H9 (cell line): ENCODE data around the gene TMEM154. TPM values are rescaled to one million over a fixed set of nuclear protein-coding genes. Genes with fewer than 3 reads are reported as not detected.

Source experiments
- DNase-seq: peaks from one replicate; pipeline ENCODE4 v3.0.0-alpha.2; 2017
- H2AFZ ChIP-seq: one replicate; pipeline ENCODE4 v1.6.1; 2013; ENCODE audit warnings: mild to moderate bottlenecking, low read length, control low read depth, moderate library complexity
- H2AK5ac ChIP-seq: 2 replicates; pipeline ENCODE4 v1.6.1; 2013; ENCODE audit warnings: low read length, control low read depth, mixed read lengths; ENCODE audit not compliant: insufficient read length
- H2BK120ac ChIP-seq: one replicate; pipeline ENCODE4 v1.6.1; 2013; ENCODE audit warnings: low read depth, mild to moderate bottlenecking, low read length, control low read depth, inconsistent platforms; ENCODE audit not compliant: poor library complexity, severe bottlenecking
- H2BK12ac ChIP-seq: 2 replicates; pipeline ENCODE4 v1.6.1; 2013; ENCODE audit warnings: low read length, control low read depth, mixed read lengths, low read depth; ENCODE audit not compliant: insufficient read length
- H2BK15ac ChIP-seq: 2 replicates; pipeline ENCODE4 v1.6.1; 2013; ENCODE audit warnings: low read depth, low read length, control low read depth
- H2BK20ac ChIP-seq: one replicate; pipeline ENCODE4 v1.6.1; 2013; ENCODE audit warnings: low read depth, mild to moderate bottlenecking, low read length, control low read depth, inconsistent platforms; ENCODE audit not compliant: poor library complexity, severe bottlenecking
- H2BK5ac ChIP-seq: 2 replicates; pipeline ENCODE4 v1.6.1; 2013; ENCODE audit warnings: low read length, control low read depth, mixed read lengths; ENCODE audit not compliant: insufficient read length
- H3K14ac ChIP-seq: 2 replicates; pipeline ENCODE4 v1.6.1; 2013; ENCODE audit warnings: low read length, control low read depth; ENCODE audit not compliant: insufficient read depth
- H3K18ac ChIP-seq: 2 replicates; pipeline ENCODE4 v1.6.1; 2013; ENCODE audit warnings: low read depth, mild to moderate bottlenecking, mixed read lengths, low read length, control low read depth; ENCODE audit not compliant: insufficient read length
- H3K23ac ChIP-seq: 2 replicates; pipeline ENCODE4 v1.6.1; 2013; ENCODE audit warnings: low read length, control low read depth, mixed read lengths, low read depth; ENCODE audit not compliant: insufficient read length
- H3K23me2 ChIP-seq: 2 replicates; pipeline ENCODE4 v1.6.1; 2013; ENCODE audit warnings: low read depth, mild to moderate bottlenecking, mixed read lengths, low read length, control low read depth; ENCODE audit not compliant: insufficient read length, poor library complexity, severe bottlenecking
- H3K27ac ChIP-seq: 2 replicates; pipeline ENCODE4 v1.5.1; 2013; ENCODE audit warnings: low read length, control low read depth, mixed read lengths, low read depth; ENCODE audit not compliant: insufficient read length
- H3K27me3 ChIP-seq: 2 replicates; pipeline ENCODE4 v1.6.1; 2013; ENCODE audit warnings: low read length, control low read depth, inconsistent platforms; ENCODE audit not compliant: insufficient read depth
- H3K4ac ChIP-seq: 2 replicates; pipeline ENCODE4 v1.6.1; 2013; ENCODE audit warnings: low read depth, mild to moderate bottlenecking, control low read depth, inconsistent platforms, low read length, moderate library complexity
- H3K4me1 ChIP-seq: 2 replicates; pipeline ENCODE4 v1.6.1; 2013; ENCODE audit warnings: low read length, control low read depth, inconsistent platforms; ENCODE audit not compliant: insufficient read depth
- H3K4me2 ChIP-seq: 2 replicates; pipeline ENCODE4 v1.6.1; 2013; ENCODE audit warnings: low read length, control low read depth, mixed read lengths; ENCODE audit not compliant: insufficient read length, insufficient read depth
- H3K56ac ChIP-seq: 2 replicates; pipeline ENCODE4 v1.6.1; 2013; ENCODE audit warnings: low read depth, mild to moderate bottlenecking, mixed read lengths, low read length, control low read depth; ENCODE audit not compliant: insufficient read length
- H3K79me1 ChIP-seq: 2 replicates; pipeline ENCODE4 v1.6.1; 2013; ENCODE audit warnings: low read depth, mild to moderate bottlenecking, moderate library complexity, low read length, control low read depth, inconsistent platforms; ENCODE audit not compliant: insufficient read depth, poor library complexity, severe bottlenecking
- H3K79me2 ChIP-seq: 2 replicates; pipeline ENCODE4 v1.6.1; 2013; ENCODE audit warnings: low read length, control low read depth, inconsistent platforms; ENCODE audit not compliant: insufficient read depth
- H3K9ac ChIP-seq: 2 replicates; pipeline ENCODE4 v1.6.1; 2013; ENCODE audit warnings: low read length, control low read depth, mixed read lengths; ENCODE audit not compliant: insufficient read length; ENCODE audit errors: extremely low read depth
- H3K9me3 ChIP-seq: one replicate; pipeline ENCODE4 v1.6.1; 2013; ENCODE audit warnings: low read depth, low read length, inconsistent platforms; ENCODE audit not compliant: control insufficient read depth
- H3T11ph ChIP-seq: one replicate; pipeline ENCODE4 v1.6.1; 2013; ENCODE audit warnings: mild to moderate bottlenecking, low read length, control low read depth, inconsistent platforms
- H4K20me1 ChIP-seq: one replicate; pipeline ENCODE4 v1.6.1; 2013; ENCODE audit not compliant: control insufficient read depth, insufficient read length, insufficient read depth
- H4K5ac ChIP-seq: 2 replicates; pipeline ENCODE4 v1.6.1; 2013; ENCODE audit warnings: low read depth, mild to moderate bottlenecking, mixed read lengths, low read length, control low read depth; ENCODE audit not compliant: insufficient read length
- H4K8ac ChIP-seq: replicated peaks from 2 replicates; pipeline ENCODE4 v1.6.1; 2013; ENCODE audit warnings: low read length, control low read depth, mixed read lengths, low read depth; ENCODE audit not compliant: insufficient read length
- H4K91ac ChIP-seq: 2 replicates; pipeline ENCODE4 v1.6.1; 2013; ENCODE audit warnings: low read depth, mild to moderate bottlenecking, moderate library complexity, mixed read lengths, low read length, control low read depth; ENCODE audit not compliant: insufficient read length
- H3K27ac Mint-ChIP-seq, 3 experiments: 2 replicates in 2 of 3; 3 replicates in 1 of 3; pipeline ENCODE4 v1.8.0; 2020 to 2021; ENCODE audit warnings: mixed read lengths in 3 of 3, mild to moderate bottlenecking in 1 of 3, moderate library complexity in 1 of 3
- H3K27me3 Mint-ChIP-seq: 2 replicates; pipeline ENCODE4 v1.8.0; 2021; ENCODE audit warnings: low read depth, mild to moderate bottlenecking, moderate library complexity, mixed read lengths
- H3K36me3 Mint-ChIP-seq, 3 experiments: 2 replicates in 2 of 3; 3 replicates in 1 of 3; pipeline ENCODE4 v1.8.0; 2020 to 2021; ENCODE audit warnings: low read depth in 3 of 3, mixed read lengths in 3 of 3; ENCODE audit not compliant: insufficient read depth in 1 of 3
- H3K4me1 Mint-ChIP-seq, 2 experiments: 2 replicates each; pipeline ENCODE4 v1.8.0; 2020; ENCODE audit warnings: mixed read lengths in 2 of 2
- H3K4me3 Mint-ChIP-seq, 2 experiments: 2 replicates in 1 of 2; 3 replicates in 1 of 2; pipeline ENCODE4 v1.8.0; 2020 to 2021; ENCODE audit warnings: mild to moderate bottlenecking in 2 of 2, mixed read lengths in 2 of 2, moderate library complexity in 1 of 2
- H3K9me3 Mint-ChIP-seq, 2 experiments: 2 replicates in 1 of 2; 3 replicates in 1 of 2; pipeline ENCODE4 v1.8.0; 2020; ENCODE audit warnings: mild to moderate bottlenecking in 2 of 2, mixed read lengths in 2 of 2, moderate library complexity in 1 of 2
- CTCF ChIP-seq: fragments of 200-600 bp; sonication (generic); conservative IDR thresholded peaks from 3 replicates; pipeline ENCODE4 v1.8.0; 2021; ENCODE audit warnings: antibody characterized with exemption, mild to moderate bottlenecking
- WGBS: extraction: QIAGEN DNeasy Blood & Tissue Kit; methylation state at CpG from one replicate; pipeline ENCODE4 v1.1.7; 2013; ENCODE audit warnings: missing lambda C conversion rate, low lambda C conversion rate, mixed read lengths; ENCODE audit not compliant: insufficient read length; ENCODE audit errors: extremely low coverage; 5-methylcytosine and 5-hydroxymethylcytosine counted together
- total RNA-seq: library from RNA; stranded (reverse); gene quantifications from 2 replicates; pipeline ENCODE4 v1.2.1, GENCODE V29; 2021

TMEM154 gene
- total RNA-seq, 1 experiment from 2014 or later: 1.7 TPM

GRCh38 chr4:152704788-152705187 is 25.0 kb upstream of the TMEM154 start:
- Histone ChIP-seq H3K79me2 (no peaks in the 10 kb centered on the region), H3K56ac (no peak overlapping the region), H2BK12ac (no peak overlapping the region), H4K8ac (no peak overlapping the region), H3K27me3 (no peaks in the 10 kb centered on the region), H3K4ac (no peak overlapping the region), H3K4me1 (peaks cover 6% of the 10 kb centered on the region), H3K14ac (no peak overlapping the region), H3T11ph (no peak overlapping the region), H2AK5ac (no peak overlapping the region), H3K79me1 (no peaks in the 10 kb centered on the region), H2BK20ac (no peak overlapping the region), H4K5ac (no peak overlapping the region), H2BK120ac (no peak overlapping the region), H3K18ac (no peak overlapping the region), H3K9me3 (no peaks in the 10 kb centered on the region), H4K91ac (no peak overlapping the region), H3K27ac (no peak overlapping the region), H2BK5ac (no peak overlapping the region), H3K23ac (no peak overlapping the region), H3K23me2 (no peaks in the 10 kb centered on the region), H2AFZ (no peak overlapping the region), H3K4me2 (no peak overlapping the region), H3K9ac (no peak overlapping the region), H2BK15ac (no peak overlapping the region), H4K20me1 (no peaks in the 10 kb centered on the region)
- peak overlapping the region in 2 of 3 experiments; percentile 6 to 81; a peak in 3 of 7 replicates for H3K27ac Mint-ChIP-seq
- TF ChIP-seq CTCF: no peak
- H3K4me3 Mint-ChIP-seq: peak overlapping the region in 1 of 2 experiments; percentile 41; a peak in 3 of 5 replicates
- peaks cover 0 to 5% (median 0%) of the 10 kb centered on the region in 3 experiments; a peak in 1 of 7 replicates for H3K36me3 Mint-ChIP-seq
- no peaks in the 10 kb centered on the region for H3K27me3 Mint-ChIP-seq
- H3K4me1 Mint-ChIP-seq: peaks cover 62 to 66% of the 10 kb centered on the region in 2 experiments
- no peak for DNase-seq
- peaks cover 5 to 6% of the 10 kb centered on the region in 2 experiments; a peak in 3 of 5 replicates for H3K9me3 Mint-ChIP-seq
- no CpG with 5 or more reads among the region's 1 CpG for WGBS
